HG02840 (cell line): ENCODE results near the gene G0S2.

Experiments
- ATAC-seq: cut with Tn5 transposase; IDR thresholded peaks from one replicate; pipeline ENCODE4 v1.9.1; 2021; ENCODE audit warnings: mild to moderate bottlenecking, moderate library complexity, moderate number of reproducible peaks; ENCODE audit not compliant: unreplicated experiment, low FRiP score

The G0S2 gene, protein sequence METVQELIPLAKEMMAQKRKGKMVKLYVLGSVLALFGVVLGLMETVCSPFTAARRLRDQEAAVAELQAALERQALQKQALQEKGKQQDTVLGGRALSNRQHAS

GRCh38 chr1:209674957-209675564 lies at the start of gene G0S2:
Gene G0S2, plus strand, starts transcription at chr1:209675412. Its CDS starts 273 bp downstream, at chr1:209675685.
- no peak for ATAC-seq

DNA sequence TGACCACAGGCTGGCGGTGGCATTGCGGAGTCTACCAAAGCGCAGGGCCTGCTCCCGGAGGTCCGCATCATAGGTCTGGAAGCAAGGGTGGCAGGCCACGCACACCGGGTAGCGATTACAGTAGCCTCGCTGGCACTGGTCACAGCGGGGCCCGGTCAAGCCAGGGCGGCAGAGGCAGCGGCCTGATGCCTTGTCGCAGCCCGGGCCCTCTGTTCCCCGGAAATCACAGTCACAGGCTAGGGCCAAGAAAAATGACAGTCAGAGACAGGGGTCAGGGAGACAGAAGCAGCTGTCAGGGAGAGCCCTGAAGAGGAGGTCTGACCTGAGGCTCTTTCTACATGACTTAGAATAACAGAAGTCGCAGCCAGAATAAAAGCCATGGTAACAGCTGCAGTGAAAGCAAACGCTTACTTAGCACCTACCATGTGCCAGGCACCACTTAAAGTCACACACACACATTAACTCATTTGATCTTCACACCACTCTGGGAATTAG lies 49.4 kb upstream of the G0S2 start:
- ATAC-seq, result no peak

DNA sequence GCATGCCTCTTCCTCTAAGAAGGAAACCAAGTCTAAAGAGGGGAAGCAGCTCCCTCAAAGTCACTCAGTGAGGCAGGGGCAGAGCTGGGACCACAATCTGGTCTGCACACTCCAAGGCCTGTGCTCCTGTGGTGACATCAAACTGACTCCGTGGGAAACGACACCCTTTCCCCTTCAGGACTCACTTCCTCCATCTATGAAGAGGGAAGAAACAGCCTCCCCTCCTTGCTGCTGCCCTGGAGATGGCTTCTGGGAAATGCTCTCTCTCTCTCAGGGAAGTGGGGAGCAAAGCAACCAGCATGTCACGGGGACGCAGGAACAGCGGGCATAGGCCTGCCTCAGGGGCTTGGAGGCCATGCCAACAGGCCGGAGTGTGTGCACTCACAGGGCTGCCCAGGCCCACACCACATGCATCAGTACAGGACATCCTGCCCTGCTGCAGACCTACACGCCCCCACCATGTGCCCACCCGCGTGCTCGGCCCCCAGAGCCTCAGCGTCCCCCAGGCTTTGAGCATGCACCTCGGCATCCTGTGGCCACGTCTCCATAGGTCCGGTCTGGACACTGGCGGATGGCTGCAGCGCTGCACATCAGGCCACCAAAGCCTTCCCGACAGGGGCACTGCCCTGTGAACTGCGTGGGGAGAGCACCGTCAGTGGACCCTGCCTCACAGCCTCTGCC lies 48.7 kb upstream of the G0S2 start:
- no peak for ATAC-seq

- no peak for ATAC-seq
Observed at GRCh38 chr1:209627027-209627731, 48.0 kb upstream of the G0S2 start.

DNA sequence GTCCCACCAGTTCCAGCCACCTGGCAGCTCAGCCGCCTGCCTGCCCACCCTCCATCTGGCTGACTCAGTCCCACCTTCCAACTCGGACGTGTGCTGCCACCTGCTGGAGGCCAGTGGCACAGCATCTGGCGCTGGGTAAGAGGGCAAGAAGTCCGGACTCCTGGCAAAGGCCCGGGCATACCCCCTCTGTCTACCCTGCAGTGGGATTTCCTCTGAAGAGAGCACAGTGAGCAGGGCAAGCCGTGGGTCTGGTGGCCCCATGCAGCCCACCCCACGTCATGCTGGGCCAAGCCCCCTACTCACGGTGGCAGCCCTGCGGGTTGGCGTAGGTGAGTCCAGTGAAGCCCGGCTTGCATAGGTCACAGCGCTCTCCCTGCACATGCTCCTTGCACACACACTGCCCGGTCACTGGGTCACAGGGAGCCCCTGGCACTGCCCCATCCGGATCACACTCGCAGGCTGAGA lies 47.4 kb upstream of the G0S2 start:
- peak; percentile 80 for ATAC-seq

GRCh38 chr1:209628618-209629299 lies 46.5 kb upstream of the G0S2 start:
- no peak for ATAC-seq

GRCh38 chr1:209629621-209630382 lies 45.4 kb upstream of the G0S2 start:
- no peak for ATAC-seq

GRCh38 chr1:209630383-209631225 lies 44.6 kb upstream of the G0S2 start:
- ATAC-seq, result no peak

DNA sequence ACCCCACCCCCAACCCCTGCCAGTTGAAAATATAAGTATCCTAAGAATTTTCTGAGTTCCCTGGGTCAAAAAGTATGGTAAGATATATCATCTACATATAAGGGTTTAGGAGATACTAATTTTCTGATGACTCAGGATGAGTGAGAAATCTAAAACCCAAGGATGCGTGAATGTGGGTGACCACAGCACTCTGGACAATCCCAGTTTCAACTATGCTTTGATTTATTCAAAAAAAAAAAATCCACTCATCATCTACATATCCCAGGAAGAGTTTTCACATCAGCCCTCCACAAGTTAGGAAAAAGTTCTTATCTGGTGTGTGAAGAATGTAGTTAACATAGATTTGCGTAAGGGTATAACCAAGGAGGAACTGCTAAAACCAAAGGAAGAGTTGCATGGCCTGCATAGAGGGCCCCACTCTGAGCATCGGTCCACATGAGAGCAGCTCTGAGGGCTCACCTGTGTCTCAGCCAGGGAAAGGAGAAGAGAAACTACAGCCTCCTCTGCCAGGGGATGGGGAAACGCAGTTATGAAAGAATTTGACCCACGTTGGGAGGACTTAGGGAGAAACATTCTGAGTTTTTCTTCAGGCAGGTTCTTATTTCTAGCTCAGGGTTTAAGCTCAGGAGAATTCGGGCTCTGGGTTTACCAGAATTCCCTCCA lies 41.7 kb upstream of the G0S2 start:
- ATAC-seq, result no peak

DNA sequence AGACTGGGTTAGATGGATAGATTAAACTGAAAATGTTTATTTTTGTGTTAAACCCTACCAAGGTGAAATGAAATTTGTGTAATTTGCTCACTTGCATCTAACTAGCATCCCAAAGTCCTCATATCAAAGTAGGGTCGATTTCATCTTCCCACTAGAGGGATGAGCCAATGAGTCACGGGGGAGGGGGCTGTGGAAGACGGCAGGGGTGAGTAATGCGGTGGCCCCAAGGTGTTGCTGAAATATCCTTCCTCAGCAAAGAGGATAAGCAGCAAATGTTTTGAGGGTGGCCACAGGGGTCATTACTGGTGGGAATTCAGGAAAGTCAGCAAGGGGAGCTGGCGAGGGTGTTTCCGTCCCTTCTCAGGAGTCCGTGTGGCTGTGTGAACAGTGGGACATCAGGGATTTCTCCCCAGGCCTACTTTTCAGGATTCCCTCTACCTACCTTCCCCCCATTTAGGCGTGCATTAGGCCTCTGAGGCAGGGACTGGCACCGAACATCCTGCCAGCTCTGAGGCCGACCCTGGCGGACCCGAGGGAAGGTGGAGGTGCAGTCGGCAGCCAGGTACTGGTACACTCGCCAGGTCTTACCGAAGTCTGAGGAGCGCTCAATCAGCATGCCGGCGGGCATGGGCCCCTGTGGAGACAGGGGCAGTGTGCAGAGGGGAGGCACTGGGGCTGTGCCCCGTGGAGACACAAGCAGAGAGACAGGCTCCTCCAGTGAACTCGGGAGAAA lies 41.0 kb upstream of the G0S2 start:
- ATAC-seq, result no peak

- ATAC-seq, result no peak
Observed at GRCh38 chr1:209635850-209636249, 39.4 kb upstream of the G0S2 start.

- no peak for ATAC-seq
Observed at GRCh38 chr1:209641832-209642172, 33.4 kb upstream of the G0S2 start.

DNA sequence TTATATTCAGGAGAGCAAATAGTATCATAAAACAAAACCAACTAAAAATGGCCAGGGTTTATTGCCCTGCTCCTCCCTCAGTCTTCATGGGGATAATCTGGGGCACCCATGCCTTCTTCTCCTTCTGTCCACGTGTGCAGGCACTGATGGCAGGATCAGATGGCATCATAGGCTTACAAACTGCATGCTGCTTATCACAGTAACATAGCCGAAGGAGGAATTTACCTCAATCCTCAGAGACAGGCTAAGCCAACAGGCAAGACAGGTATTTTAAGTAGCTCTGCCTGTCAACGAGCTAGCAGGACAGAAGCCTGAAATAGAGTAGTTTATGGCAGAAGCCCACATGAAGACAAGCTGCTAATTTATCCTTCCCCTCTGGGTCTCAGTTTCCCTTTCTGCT lies 32.4 kb upstream of the G0S2 start:
- ATAC-seq, result no peak

DNA sequence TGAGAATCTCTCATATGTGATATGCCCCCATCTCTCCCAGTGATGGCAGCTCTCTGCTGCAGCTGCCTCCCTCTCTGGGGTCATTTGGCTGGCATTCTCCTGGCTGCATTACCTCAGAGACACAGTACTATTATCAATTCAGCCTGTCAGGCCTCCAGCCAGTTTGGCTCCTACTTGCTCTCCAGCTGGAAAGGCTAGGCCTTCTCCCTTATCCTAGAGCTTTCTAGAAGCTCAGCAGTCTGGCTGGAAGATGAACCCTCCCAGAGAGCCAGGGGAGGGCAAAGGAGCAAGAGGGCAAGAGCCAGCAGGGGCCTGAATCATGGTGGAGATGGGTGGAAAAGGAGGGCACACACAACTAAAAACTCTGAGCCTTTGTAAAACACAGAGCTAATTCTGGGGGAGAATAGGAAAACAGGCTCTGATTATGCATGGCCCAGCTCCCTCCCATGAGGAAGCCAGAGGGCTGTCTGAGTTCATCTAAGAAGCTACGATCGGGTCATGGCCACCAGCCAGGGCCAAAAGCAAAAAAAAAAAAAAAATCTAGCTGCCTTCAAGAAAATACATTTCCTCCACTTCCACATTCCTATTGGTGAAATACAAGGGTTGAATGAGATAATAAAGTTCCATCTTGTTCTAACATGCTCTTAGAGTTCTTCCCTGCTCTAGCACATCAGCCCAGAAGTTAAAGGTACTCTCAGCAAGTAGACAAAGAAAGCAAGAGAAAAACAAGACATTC lies 31.8 kb upstream of the G0S2 start:
- no peak for ATAC-seq

DNA sequence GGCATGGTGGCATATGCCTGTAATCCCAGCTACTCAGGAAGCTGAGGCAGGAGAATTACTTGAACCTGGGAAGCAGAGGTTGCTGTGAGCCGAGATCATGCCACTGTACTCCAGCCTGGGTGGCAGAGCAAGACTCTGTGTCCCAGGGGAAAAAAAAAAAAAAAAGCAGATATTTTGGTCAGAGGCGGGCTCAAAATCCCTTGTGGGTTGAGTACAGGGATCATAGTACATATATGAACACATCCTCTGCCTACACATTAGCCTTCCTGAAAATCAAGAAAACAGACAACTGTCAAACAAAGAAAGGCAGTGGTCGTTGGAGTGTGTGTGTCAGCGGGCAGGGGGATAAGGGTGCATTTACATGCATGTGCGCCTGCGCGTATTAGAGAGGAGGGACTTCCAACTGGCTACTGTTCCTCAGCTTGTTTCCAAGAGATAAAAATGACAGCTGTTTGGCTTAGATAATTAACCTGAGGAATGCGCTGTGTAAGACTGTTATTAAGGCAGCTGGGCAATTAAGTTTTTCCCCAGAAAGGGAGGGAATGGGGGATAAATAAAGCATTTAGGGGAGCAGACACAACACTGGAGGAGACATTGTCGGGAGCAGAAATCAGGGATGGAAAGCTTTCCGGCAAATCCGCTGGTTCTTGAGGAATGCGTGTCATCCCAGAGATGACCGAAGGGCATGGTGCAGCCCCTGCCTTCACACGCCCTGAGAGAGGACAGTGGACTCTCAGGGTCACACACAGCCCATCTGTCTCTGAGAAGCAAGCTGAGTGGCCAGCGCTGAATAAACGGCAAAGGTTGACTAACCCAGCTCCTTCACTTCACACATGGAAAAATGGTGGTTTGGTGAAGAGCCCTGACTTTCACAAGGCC lies 29.4 kb upstream of the G0S2 start:
- no peak for ATAC-seq

- ATAC-seq, result no peak
Observed at GRCh38 chr1:209646558-209646957, 28.7 kb upstream of the G0S2 start.
